GM23338 (cell line): Measurements from ENCODE around the gene SRP54. TPM values are rescaled to one million over a fixed set of nuclear protein-coding genes. Genes with fewer than 3 reads are reported as not detected.

Source experiments
- ATAC-seq: fragments of 200-7000 bp; cut with Tn5 transposase; 3 replicates; pipeline ENCODE4 v1.9.1; 2020
- DNase-seq: peaks from one replicate; pipeline ENCODE4 v3.0.0-alpha.2; 2015; ENCODE audit warnings: low spot score
- H2AFZ ChIP-seq: fragments of 200-600 bp; sonication (generic); 2 replicates; pipeline ENCODE4 v1.8.0; 2016; ENCODE audit warnings: antibody characterized with exemption, mild to moderate bottlenecking, moderate library complexity
- H3F3A ChIP-seq: fragments of 200-600 bp; sonication (generic); replicated peaks from 2 replicates; pipeline ENCODE4 v1.8.0; 2017; ENCODE audit warnings: antibody characterized with exemption, mixed run types, low read depth
- H3K27ac ChIP-seq: fragments of 200-600 bp; sonication (generic); 2 replicates; pipeline ENCODE4 v1.6.1; 2016; ENCODE audit warnings: low read depth
- H3K27me3 ChIP-seq: fragments of 200-600 bp; sonication (generic); 2 replicates; pipeline ENCODE4 v1.8.0; 2016; ENCODE audit warnings: mild to moderate bottlenecking, mixed run types, moderate library complexity; ENCODE audit not compliant: insufficient read depth
- H3K36me3 ChIP-seq: fragments of 200-600 bp; sonication (generic); 2 replicates; pipeline ENCODE4 v1.8.0; 2016; ENCODE audit warnings: mild to moderate bottlenecking; ENCODE audit not compliant: insufficient read depth
- H3K4me1 ChIP-seq: fragments of 200-600 bp; sonication (generic); 2 replicates; pipeline ENCODE4 v1.8.0; 2016; ENCODE audit warnings: mild to moderate bottlenecking, moderate library complexity; ENCODE audit not compliant: insufficient read depth
- H3K4me2 ChIP-seq: fragments of 200-600 bp; sonication (generic); 2 replicates; pipeline ENCODE4 v1.7.1; 2017; ENCODE audit warnings: mixed run types
- H3K4me3 ChIP-seq: fragments of 200-600 bp; sonication (generic); 2 replicates; pipeline ENCODE4 v1.6.1; 2016; ENCODE audit warnings: mixed run types
- H3K79me2 ChIP-seq: fragments of 200-600 bp; sonication (generic); replicated peaks from 2 replicates; pipeline ENCODE4 v1.8.0; 2017; ENCODE audit warnings: mild to moderate bottlenecking; ENCODE audit not compliant: insufficient read depth
- H3K9me2 ChIP-seq: fragments of 200-600 bp; sonication (generic); 2 replicates; pipeline ENCODE4 v1.8.0; 2017; ENCODE audit not compliant: insufficient read depth
- H4K20me1 ChIP-seq: fragments of 200-600 bp; sonication (generic); replicated peaks from 2 replicates; pipeline ENCODE4 v1.8.0; 2017; ENCODE audit warnings: mild to moderate bottlenecking; ENCODE audit not compliant: insufficient read depth
- H3K27ac Mint-ChIP-seq: 2 replicates; pipeline ENCODE4 v1.8.0; 2020; ENCODE audit warnings: inconsistent platforms, mild to moderate bottlenecking, moderate library complexity, mixed read lengths
- H3K27me3 Mint-ChIP-seq: 3 replicates; pipeline ENCODE4 v1.8.0; 2022; ENCODE audit warnings: low read depth, mild to moderate bottlenecking, moderate library complexity, mixed read lengths, inconsistent platforms; ENCODE audit not compliant: insufficient read depth, poor library complexity
- H3K36me3 Mint-ChIP-seq: 3 replicates; pipeline ENCODE4 v1.8.0; 2021; ENCODE audit warnings: low read depth, mild to moderate bottlenecking, inconsistent platforms, moderate library complexity, mixed read lengths
- H3K4me1 Mint-ChIP-seq: 3 replicates; pipeline ENCODE4 v1.8.0; 2020; ENCODE audit warnings: mild to moderate bottlenecking, inconsistent platforms, mixed read lengths
- H3K4me3 Mint-ChIP-seq: 3 replicates; pipeline ENCODE4 v1.8.0; 2021; ENCODE audit warnings: moderate library complexity, mild to moderate bottlenecking, inconsistent platforms, mixed read lengths
- H3K9me3 Mint-ChIP-seq: 3 replicates; pipeline ENCODE4 v1.8.0; 2020; ENCODE audit warnings: moderate library complexity, mild to moderate bottlenecking, inconsistent platforms, mixed read lengths
- CREB1 ChIP-seq: fragments of 250-450 bp; sonication (Bioruptor Pico); IDR thresholded peaks from 2 replicates; pipeline ENCODE4 v1.5.0; 2020; ENCODE audit warnings: low read depth, mild to moderate bottlenecking, moderate library complexity
- EZH2 ChIP-seq: fragments of 200-600 bp; sonication (generic); IDR thresholded peaks from one replicate; pipeline ENCODE4 v1.8.0; 2017; ENCODE audit warnings: antibody characterized with exemption, mild to moderate bottlenecking, low read depth; ENCODE audit not compliant: unreplicated experiment
- EZH2phosphoT487 ChIP-seq: fragments of 200-600 bp; sonication (generic); IDR thresholded peaks from one replicate; pipeline ENCODE4 v1.8.1; 2018; ENCODE audit warnings: antibody characterized with exemption; ENCODE audit not compliant: unreplicated experiment
- JUNB ChIP-seq: IDR thresholded peaks from one replicate; pipeline ENCODE4 v1.6.1; 2016; ENCODE audit warnings: antibody characterized with exemption; ENCODE audit not compliant: unreplicated experiment
- NANOG ChIP-seq: IDR thresholded peaks from 2 replicates; pipeline ENCODE4 v1.6.1; 2016; ENCODE audit warnings: antibody characterized with exemption, borderline replicate concordance
- POLR2AphosphoS5 ChIP-seq: IDR thresholded peaks from 2 replicates; pipeline ENCODE4 v1.6.1; 2016; ENCODE audit warnings: antibody characterized with exemption, low read depth
- STAT1 ChIP-seq: IDR thresholded peaks from one replicate; pipeline ENCODE4 v1.6.1; 2016; ENCODE audit warnings: antibody characterized with exemption; ENCODE audit not compliant: unreplicated experiment
- ZNF114 ChIP-seq: fragments of 250-450 bp; sonication (Bioruptor Pico); IDR thresholded peaks from 2 replicates; pipeline ENCODE4 v1.5.0; 2020; ENCODE audit warnings: mild to moderate bottlenecking, moderate library complexity
- ZNF331 ChIP-seq: fragments of 250-450 bp; sonication (Bioruptor Pico); IDR thresholded peaks from 2 replicates; pipeline ENCODE4 v1.5.0; 2020; ENCODE audit warnings: low read depth, mild to moderate bottlenecking, moderate library complexity
- polyA plus RNA-seq: library from polyadenylated mRNA; unstranded; fragments of >200 nt; fragmentation: Nextera tagmentation; extraction: Ambion mirVana; gene quantifications from 2 replicates; pipeline ENCODE4 v1.2.1, GENCODE V29; 2016
- total RNA-seq: library from RNA; depleted of rRNA; stranded (reverse); fragments of >200 nt; shearing (Covaris generic); gene quantifications from 2 replicates; pipeline ENCODE4 v1.2.3, GENCODE V29; 2014
- TF ChIP-seq, protein P1 (sequence below): fragments of 250-450 bp; sonication (Bioruptor Pico); IDR thresholded peaks from 2 replicates; pipeline ENCODE4 v1.5.0; 2020; ENCODE audit warnings: mild to moderate bottlenecking, moderate library complexity
- TF ChIP-seq, protein P2 (sequence below), 2 experiments: fragments of 200-600 bp in 1 of 2; sonication (generic) in 1 of 2; conservative IDR thresholded peaks; 2 replicates each; pipeline versions ENCODE4 v1.5.1 to v1.6.1; 2016 to 2017; ENCODE audit warnings: antibody characterized with exemption in 2 of 2, low read depth in 2 of 2, mild to moderate bottlenecking in 2 of 2, moderate library complexity in 1 of 2
- TF ChIP-seq, protein P3 (sequence below): IDR thresholded peaks from 2 replicates; pipeline ENCODE4 v1.6.1; 2016; ENCODE audit warnings: antibody characterized with exemption
- TF ChIP-seq, protein P4 (sequence below): IDR thresholded peaks from one replicate; pipeline ENCODE4 v1.6.1; 2018; ENCODE audit warnings: antibody characterized with exemption; ENCODE audit not compliant: unreplicated experiment

Gene SRP54
- total and polyA plus RNA-seq, 2 experiments from 2014 or later, result 60.4 to 77.5 TPM

DNA sequence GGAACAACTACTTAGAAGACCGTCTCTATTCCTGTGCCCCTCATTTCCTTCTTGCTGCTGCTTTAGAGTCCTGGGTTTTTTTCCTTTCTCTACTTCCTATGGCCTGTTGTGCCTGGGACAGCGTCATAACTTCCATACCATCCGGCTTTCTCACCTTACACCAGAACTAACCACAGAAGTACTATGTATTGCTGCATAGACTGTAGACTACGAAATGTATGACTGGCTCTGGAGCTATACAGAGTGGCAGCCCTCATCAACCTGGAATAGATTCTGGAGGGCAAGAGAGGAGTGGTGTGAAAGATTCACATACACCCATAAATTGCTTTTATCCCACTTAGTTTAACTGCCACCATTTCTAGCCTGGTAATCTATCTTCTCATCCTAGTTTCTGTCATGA, 16.9 kb upstream of the SRP54 start:
- no peaks in the 10 kb centered on the region for H3K27me3 Mint-ChIP-seq
- no peak for ATAC-seq

More for the DNA sequence above, 16.9 kb upstream of the SRP54 start:
- no peak overlapping the region for H3K27ac ChIP-seq
- H3K4me2 ChIP-seq, result no peak overlapping the region
- TF ChIP-seq STAT1, result no peak
- TF ChIP-seq, protein P1, sequence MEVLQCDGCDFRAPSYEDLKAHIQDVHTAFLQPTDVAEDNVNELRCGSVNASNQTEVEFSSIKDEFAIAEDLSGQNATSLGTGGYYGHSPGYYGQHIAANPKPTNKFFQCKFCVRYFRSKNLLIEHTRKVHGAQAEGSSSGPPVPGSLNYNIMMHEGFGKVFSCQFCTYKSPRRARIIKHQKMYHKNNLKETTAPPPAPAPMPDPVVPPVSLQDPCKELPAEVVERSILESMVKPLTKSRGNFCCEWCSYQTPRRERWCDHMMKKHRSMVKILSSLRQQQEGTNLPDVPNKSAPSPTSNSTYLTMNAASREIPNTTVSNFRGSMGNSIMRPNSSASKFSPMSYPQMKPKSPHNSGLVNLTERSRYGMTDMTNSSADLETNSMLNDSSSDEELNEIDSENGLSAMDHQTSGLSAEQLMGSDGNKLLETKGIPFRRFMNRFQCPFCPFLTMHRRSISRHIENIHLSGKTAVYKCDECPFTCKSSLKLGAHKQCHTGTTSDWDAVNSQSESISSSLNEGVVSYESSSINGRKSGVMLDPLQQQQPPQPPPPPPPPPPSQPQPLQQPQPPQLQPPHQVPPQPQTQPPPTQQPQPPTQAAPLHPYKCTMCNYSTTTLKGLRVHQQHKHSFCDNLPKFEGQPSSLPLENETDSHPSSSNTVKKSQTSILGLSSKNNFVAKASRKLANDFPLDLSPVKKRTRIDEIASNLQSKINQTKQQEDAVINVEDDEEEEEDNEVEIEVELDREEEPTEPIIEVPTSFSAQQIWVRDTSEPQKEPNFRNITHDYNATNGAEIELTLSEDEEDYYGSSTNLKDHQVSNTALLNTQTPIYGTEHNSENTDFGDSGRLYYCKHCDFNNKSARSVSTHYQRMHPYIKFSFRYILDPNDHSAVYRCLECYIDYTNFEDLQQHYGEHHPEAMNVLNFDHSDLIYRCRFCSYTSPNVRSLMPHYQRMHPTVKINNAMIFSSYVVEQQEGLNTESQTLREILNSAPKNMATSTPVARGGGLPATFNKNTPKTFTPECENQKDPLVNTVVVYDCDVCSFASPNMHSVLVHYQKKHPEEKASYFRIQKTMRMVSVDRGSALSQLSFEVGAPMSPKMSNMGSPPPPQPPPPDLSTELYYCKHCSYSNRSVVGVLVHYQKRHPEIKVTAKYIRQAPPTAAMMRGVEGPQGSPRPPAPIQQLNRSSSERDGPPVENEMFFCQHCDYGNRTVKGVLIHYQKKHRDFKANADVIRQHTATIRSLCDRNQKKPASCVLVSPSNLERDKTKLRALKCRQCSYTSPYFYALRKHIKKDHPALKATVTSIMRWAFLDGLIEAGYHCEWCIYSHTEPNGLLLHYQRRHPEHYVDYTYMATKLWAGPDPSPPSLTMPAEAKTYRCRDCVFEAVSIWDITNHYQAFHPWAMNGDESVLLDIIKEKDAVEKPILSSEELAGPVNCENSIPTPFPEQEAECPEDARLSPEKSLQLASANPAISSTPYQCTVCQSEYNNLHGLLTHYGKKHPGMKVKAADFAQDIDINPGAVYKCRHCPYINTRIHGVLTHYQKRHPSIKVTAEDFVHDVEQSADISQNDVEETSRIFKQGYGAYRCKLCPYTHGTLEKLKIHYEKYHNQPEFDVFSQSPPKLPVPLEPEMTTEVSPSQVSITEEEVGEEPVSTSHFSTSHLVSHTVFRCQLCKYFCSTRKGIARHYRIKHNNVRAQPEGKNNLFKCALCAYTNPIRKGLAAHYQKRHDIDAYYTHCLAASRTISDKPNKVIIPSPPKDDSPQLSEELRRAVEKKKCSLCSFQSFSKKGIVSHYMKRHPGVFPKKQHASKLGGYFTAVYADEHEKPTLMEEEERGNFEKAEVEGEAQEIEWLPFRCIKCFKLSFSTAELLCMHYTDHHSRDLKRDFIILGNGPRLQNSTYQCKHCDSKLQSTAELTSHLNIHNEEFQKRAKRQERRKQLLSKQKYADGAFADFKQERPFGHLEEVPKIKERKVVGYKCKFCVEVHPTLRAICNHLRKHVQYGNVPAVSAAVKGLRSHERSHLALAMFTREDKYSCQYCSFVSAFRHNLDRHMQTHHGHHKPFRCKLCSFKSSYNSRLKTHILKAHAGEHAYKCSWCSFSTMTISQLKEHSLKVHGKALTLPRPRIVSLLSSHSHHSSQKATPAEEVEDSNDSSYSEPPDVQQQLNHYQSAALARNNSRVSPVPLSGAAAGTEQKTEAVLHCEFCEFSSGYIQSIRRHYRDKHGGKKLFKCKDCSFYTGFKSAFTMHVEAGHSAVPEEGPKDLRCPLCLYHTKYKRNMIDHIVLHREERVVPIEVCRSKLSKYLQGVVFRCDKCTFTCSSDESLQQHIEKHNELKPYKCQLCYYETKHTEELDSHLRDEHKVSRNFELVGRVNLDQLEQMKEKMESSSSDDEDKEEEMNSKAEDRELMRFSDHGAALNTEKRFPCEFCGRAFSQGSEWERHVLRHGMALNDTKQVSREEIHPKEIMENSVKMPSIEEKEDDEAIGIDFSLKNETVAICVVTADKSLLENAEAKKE, result no peak
- TF ChIP-seq EZH2phosphoT487, result no peak
- no peak for TF ChIP-seq POLR2AphosphoS5
- no peak for TF ChIP-seq CREB1 (CRISPR knock-in tag)
- TF ChIP-seq ZNF114, result no peak
- TF ChIP-seq, protein P2, sequence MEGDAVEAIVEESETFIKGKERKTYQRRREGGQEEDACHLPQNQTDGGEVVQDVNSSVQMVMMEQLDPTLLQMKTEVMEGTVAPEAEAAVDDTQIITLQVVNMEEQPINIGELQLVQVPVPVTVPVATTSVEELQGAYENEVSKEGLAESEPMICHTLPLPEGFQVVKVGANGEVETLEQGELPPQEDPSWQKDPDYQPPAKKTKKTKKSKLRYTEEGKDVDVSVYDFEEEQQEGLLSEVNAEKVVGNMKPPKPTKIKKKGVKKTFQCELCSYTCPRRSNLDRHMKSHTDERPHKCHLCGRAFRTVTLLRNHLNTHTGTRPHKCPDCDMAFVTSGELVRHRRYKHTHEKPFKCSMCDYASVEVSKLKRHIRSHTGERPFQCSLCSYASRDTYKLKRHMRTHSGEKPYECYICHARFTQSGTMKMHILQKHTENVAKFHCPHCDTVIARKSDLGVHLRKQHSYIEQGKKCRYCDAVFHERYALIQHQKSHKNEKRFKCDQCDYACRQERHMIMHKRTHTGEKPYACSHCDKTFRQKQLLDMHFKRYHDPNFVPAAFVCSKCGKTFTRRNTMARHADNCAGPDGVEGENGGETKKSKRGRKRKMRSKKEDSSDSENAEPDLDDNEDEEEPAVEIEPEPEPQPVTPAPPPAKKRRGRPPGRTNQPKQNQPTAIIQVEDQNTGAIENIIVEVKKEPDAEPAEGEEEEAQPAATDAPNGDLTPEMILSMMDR (conservative IDR thresholded peaks at IDR 0.05; ENCODE audit: low read depth in 2 of 2), result no peak
- TF ChIP-seq ZNF331 (CRISPR knock-in tag), result no peak
- no peak for TF ChIP-seq NANOG
- TF ChIP-seq JUNB, result no peak
- TF ChIP-seq, protein P3, sequence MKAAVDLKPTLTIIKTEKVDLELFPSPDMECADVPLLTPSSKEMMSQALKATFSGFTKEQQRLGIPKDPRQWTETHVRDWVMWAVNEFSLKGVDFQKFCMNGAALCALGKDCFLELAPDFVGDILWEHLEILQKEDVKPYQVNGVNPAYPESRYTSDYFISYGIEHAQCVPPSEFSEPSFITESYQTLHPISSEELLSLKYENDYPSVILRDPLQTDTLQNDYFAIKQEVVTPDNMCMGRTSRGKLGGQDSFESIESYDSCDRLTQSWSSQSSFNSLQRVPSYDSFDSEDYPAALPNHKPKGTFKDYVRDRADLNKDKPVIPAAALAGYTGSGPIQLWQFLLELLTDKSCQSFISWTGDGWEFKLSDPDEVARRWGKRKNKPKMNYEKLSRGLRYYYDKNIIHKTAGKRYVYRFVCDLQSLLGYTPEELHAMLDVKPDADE, result no peak
- TF ChIP-seq, protein P4, sequence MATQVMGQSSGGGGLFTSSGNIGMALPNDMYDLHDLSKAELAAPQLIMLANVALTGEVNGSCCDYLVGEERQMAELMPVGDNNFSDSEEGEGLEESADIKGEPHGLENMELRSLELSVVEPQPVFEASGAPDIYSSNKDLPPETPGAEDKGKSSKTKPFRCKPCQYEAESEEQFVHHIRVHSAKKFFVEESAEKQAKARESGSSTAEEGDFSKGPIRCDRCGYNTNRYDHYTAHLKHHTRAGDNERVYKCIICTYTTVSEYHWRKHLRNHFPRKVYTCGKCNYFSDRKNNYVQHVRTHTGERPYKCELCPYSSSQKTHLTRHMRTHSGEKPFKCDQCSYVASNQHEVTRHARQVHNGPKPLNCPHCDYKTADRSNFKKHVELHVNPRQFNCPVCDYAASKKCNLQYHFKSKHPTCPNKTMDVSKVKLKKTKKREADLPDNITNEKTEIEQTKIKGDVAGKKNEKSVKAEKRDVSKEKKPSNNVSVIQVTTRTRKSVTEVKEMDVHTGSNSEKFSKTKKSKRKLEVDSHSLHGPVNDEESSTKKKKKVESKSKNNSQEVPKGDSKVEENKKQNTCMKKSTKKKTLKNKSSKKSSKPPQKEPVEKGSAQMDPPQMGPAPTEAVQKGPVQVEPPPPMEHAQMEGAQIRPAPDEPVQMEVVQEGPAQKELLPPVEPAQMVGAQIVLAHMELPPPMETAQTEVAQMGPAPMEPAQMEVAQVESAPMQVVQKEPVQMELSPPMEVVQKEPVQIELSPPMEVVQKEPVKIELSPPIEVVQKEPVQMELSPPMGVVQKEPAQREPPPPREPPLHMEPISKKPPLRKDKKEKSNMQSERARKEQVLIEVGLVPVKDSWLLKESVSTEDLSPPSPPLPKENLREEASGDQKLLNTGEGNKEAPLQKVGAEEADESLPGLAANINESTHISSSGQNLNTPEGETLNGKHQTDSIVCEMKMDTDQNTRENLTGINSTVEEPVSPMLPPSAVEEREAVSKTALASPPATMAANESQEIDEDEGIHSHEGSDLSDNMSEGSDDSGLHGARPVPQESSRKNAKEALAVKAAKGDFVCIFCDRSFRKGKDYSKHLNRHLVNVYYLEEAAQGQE, result no peak
- TF ChIP-seq EZH2, result no peak
- Mint-ChIP-seq H3K4me3 (no peak overlapping the region), H3K4me1 (no peaks in the 10 kb centered on the region), H3K27ac (no peak overlapping the region), H3K36me3 (peaks cover 10% of the 10 kb centered on the region; the same call in 2 of the 3 replicates), H3K9me3 (no peaks in the 10 kb centered on the region)
- no peak overlapping the region for H2AFZ ChIP-seq
- H3K27me3 ChIP-seq, result no peaks in the 10 kb centered on the region
- DNase-seq, result no peak
- no peaks in the 10 kb centered on the region for H3F3A ChIP-seq
- H3K4me1 ChIP-seq, result no peaks in the 10 kb centered on the region
- 0 out of 2 replicates have a peak, but pooled peaks cover 5% of the 10 kb centered on the region for H4K20me1 ChIP-seq
- peaks cover 18% of the 10 kb centered on the region; the same call in 1 of the 2 replicates for H3K36me3 ChIP-seq
- no peak overlapping the region for H3K4me3 ChIP-seq
- H3K79me2 ChIP-seq, result peaks cover 6% of the 10 kb centered on the region; the same call in 1 of the 2 replicates
- H3K9me2 ChIP-seq, result no peaks in the 10 kb centered on the region
